ENCODE measurements around the gene CCDC57.

CCDC57 gene

GRCh38 chr17:82241926-82242697 is 29.5 kb upstream of the CCDC57 start:
- H3K36me3 Mint-ChIP-seq: peaks cover 46 to 60% of the 10 kb centered on the region in 2 donors
- ATAC-seq (replicated peaks): peak; percentile 2 to 23

DNA sequence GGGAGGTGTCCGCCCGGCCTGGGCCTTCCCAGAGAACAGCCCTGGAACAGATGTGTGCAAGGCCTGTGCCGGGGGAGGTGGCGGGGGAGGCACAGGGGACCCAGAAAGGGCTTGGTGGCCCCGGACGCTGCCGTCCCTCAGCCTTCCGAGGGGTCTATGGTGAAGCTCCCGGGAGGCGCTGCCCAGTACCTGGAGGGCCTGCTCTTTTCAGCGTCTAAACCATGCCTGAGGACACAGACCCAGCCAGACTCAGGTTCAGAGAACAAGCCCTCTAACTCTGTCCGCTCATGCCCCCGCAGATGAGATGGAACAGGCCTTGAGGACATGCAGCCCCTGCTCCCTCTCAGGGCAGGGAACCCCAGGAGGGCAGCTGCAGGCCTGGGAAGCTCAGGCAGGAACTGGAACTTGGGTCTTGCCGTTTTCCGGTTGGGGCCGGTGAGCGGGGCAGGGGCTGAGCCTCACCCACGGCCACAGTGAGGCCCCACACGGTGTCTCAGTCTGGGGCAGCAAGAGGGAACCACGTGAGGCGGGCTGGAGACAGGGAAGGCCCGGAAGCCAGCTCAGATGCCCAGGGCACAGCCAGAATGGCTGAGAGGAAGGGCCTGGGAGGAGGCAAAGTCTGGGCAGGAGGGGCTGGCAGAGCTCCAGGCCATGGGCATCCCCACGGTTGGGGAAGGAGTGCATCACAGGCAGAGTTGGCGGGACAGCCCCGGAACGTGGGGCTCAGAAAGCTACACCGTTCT is 28.7 kb upstream of the CCDC57 start:
- ATAC-seq (replicated peaks) (peak; percentile 58 to 67), DNase-seq (no peak)
- Mint-ChIP-seq H3K4me1 (peaks cover 52 to 66% of the 10 kb centered on the region in 2 donors), H3K36me3 (peaks cover 40 to 54% of the 10 kb centered on the region in 2 donors), H3K9me3 (no peaks in the 10 kb centered on the region), H3K27ac (peak overlapping the region; percentile 82), H3K4me3 (peak overlapping the region; percentile 46 to 49), H3K27me3 (no peaks in the 10 kb centered on the region)

More at GRCh38 chr17:82241926-82242697, 29.5 kb upstream of the CCDC57 start:
- no peaks in the 10 kb centered on the region for H3K27me3 Mint-ChIP-seq
- no peak for DNase-seq
- peaks cover 58 to 70% of the 10 kb centered on the region in 2 donors for H3K4me1 Mint-ChIP-seq
- H3K27ac Mint-ChIP-seq: peak overlapping the region; percentile 82
- peak overlapping the region; percentile 49 to 63 for H3K4me3 Mint-ChIP-seq
- H3K9me3 Mint-ChIP-seq: no peaks in the 10 kb centered on the region

GRCh38 chr17:82240506-82241182 is 28.0 kb upstream of the CCDC57 start:
- H3K9me3 Mint-ChIP-seq: no peaks in the 10 kb centered on the region
- H3K4me1 Mint-ChIP-seq: peaks cover 55 to 71% of the 10 kb centered on the region in 2 donors
- peaks cover 37 to 47% of the 10 kb centered on the region in 2 donors for H3K36me3 Mint-ChIP-seq
- peak overlapping the region; percentile 84 for H3K27ac Mint-ChIP-seq
- no peaks in the 10 kb centered on the region for H3K27me3 Mint-ChIP-seq
- no peak for ATAC-seq (replicated peaks)
- H3K4me3 Mint-ChIP-seq: no peak overlapping the region
- DNase-seq: no peak

DNA sequence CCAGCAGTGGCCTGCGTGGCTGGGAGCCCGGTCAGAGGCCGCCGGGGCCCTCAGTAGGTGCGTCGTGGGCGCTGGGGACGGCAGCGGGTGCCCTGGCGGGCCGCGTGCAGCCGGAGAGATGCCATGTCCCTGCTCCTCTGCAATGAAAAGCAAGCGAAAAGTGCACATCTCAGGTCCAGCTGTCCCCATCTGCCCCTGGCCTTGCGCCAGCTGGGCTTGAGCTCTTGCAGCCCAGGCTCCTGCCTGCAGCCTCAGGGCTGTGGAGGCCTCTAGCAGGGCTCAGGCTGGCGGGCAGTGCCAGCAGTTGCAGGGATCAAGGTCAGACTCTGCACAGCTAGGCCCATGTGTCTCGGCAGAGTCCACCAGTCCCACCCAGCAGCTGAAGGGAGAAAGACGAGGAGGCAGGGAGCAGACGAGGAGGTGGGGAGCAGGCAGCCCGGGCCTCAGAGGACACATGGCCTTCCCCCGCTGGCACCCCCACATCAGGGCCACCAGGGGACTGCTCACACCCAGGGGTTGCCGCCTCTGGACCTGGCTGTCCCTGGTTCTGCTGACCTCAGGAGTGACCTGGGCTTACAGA is 27.4 kb upstream of the CCDC57 start:
- Mint-ChIP-seq H3K27ac (peak overlapping the region; percentile 84), H3K4me1 (peaks cover 55 to 71% of the 10 kb centered on the region in 2 donors), H3K36me3 (peaks cover 35 to 41% of the 10 kb centered on the region in 2 donors), H3K27me3 (no peaks in the 10 kb centered on the region), H3K9me3 (no peaks in the 10 kb centered on the region), H3K4me3 (no peak overlapping the region)
- DNase-seq (no peak), ATAC-seq (replicated peaks) (no peak)

DNA sequence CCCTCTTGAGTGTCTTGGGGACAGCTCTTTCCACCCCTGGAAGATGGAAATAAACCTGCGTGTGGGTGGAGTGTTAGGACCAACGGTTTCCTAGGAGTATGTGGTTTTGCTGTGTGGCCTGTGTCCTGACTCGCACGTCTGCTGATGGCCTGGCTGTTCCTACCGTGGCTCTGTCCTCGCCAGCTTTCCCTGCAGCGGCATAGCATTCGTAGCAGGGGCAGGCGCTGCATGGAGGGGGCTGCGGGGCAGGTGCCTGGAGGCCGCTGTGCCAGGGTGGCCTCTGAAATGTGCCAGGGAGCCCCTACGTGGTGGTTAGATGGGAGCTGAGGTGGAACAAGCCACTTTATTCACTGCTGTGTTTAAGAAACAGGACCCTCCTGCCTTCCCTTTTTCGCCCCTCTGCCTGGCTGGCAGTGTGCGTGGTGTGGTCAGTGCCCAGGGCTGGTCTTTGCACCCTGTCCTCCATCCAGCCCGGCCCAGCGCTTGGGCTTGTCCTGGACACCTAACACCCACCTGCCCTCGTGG is 26.8 kb upstream of the CCDC57 start:
- Mint-ChIP-seq H3K4me1 (peaks cover 54 to 73% of the 10 kb centered on the region in 2 donors), H3K4me3 (no peak overlapping the region), H3K36me3 (peaks cover 29 to 36% of the 10 kb centered on the region in 2 donors), H3K27me3 (no peaks in the 10 kb centered on the region), H3K9me3 (no peaks in the 10 kb centered on the region), H3K27ac (peak overlapping the region; percentile 84)
- no peak for ATAC-seq (replicated peaks)
- no peak for DNase-seq

GRCh38 chr17:82238472-82239201 is 26.0 kb upstream of the CCDC57 start:
- DNase-seq (no peak), ATAC-seq (replicated peaks) (peak; percentile 51 to 57)
- Mint-ChIP-seq H3K4me1 (peaks cover 53 to 78% of the 10 kb centered on the region in 2 donors), H3K36me3 (peaks cover 22 to 28% of the 10 kb centered on the region in 2 donors), H3K27me3 (no peaks in the 10 kb centered on the region), H3K27ac (peak overlapping the region; percentile 93), H3K9me3 (no peaks in the 10 kb centered on the region), H3K4me3 (peak overlapping the region; percentile 71 to 82)

GRCh38 chr17:82237746-82238471 is 25.3 kb upstream of the CCDC57 start:
- DNase-seq: no peak
- peak in 1 of 2 donors; percentile 10 for ATAC-seq (replicated peaks)
- Mint-ChIP-seq H3K4me3 (peak overlapping the region; percentile 71 to 82), H3K36me3 (peaks cover 20 to 28% of the 10 kb centered on the region in 2 donors), H3K9me3 (no peaks in the 10 kb centered on the region), H3K27me3 (no peaks in the 10 kb centered on the region), H3K27ac (peak overlapping the region; percentile 93), H3K4me1 (peaks cover 56 to 79% of the 10 kb centered on the region in 2 donors)

DNA sequence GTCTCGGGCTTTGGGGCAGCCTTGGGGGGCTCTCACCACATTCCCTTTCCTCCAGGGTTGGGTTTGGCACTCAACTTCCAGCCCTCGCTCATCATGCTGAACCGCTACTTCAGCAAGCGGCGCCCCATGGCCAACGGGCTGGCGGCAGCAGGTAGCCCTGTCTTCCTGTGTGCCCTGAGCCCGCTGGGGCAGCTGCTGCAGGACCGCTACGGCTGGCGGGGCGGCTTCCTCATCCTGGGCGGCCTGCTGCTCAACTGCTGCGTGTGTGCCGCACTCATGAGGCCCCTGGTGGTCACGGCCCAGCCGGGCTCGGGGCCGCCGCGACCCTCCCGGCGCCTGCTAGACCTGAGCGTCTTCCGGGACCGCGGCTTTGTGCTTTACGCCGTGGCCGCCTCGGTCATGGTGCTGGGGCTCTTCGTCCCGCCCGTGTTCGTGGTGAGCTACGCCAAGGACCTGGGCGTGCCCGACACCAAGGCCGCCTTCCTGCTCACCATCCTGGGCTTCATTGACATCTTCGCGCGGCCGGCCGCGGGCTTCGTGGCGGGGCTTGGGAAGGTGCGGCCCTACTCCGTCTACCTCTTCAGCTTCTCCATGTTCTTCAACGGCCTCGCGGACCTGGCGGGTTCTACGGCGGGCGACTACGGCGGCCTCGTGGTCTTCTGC is 24.6 kb upstream of the CCDC57 start:
- H3K4me3 Mint-ChIP-seq: no peak overlapping the region
- no peaks in the 10 kb centered on the region for H3K9me3 Mint-ChIP-seq
- peaks cover 51 to 72% of the 10 kb centered on the region in 2 donors for H3K4me1 Mint-ChIP-seq
- H3K36me3 Mint-ChIP-seq: peaks cover 20 to 22% of the 10 kb centered on the region in 2 donors
- ATAC-seq (replicated peaks) (no peak), DNase-seq (no peak)
- no peak overlapping the region for H3K27ac Mint-ChIP-seq
- H3K27me3 Mint-ChIP-seq: no peaks in the 10 kb centered on the region

DNA sequence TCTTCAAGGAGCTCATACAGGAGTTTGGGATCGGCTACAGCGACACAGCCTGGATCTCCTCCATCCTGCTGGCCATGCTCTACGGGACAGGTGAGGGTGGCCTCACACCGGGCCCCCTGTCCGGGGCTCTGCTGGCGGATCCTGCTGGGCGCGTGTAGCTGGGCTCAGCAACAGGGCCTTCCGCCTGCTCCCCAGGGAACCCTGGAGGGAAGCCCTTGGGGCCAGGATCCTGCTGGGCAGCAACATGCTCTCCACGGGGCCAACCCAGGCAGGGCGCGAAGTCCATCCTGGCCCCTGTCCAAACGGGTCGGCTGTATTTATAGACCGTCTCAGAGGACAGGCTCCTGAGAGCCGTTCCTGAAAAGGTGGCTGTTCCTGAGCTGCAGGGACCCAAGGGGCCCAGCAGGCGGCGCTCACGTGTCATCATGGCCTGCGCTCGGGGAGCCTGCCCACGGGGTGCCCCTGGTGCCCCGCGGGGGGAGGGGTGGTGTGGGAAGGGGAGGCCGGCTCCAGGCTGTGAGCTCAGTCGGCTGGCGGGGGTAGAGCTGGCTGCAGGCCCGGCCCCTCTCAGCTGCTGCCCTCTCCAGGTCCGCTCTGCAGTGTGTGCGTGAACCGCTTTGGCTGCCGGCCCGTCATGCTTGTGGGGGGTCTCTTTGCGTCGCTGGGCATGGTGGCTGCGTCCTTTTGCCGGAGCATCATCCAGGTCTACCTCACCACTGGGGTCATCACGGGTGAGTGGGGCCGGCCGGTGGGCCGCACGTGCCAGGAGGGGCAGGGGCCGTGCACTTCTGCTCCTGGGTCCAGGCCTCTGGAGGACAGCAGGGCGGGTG is 23.7 kb upstream of the CCDC57 start:
- Mint-ChIP-seq H3K36me3 (peaks cover 17 to 19% of the 10 kb centered on the region in 2 donors), H3K27me3 (no peaks in the 10 kb centered on the region), H3K4me1 (peaks cover 45 to 63% of the 10 kb centered on the region in 2 donors), H3K9me3 (no peaks in the 10 kb centered on the region), H3K4me3 (no peak overlapping the region), H3K27ac (peak overlapping the region; percentile 51)
- ATAC-seq (replicated peaks) (peak; percentile 44 to 53), DNase-seq (peak; percentile 59)

GRCh38 chr17:82235775-82236141 is 23.1 kb upstream of the CCDC57 start:
- Mint-ChIP-seq H3K36me3 (peaks cover 15 to 16% of the 10 kb centered on the region in 2 donors), H3K9me3 (no peaks in the 10 kb centered on the region), H3K27ac (peak overlapping the region; percentile 51), H3K4me1 (peaks cover 41 to 57% of the 10 kb centered on the region in 2 donors), H3K4me3 (no peak overlapping the region), H3K27me3 (no peaks in the 10 kb centered on the region)
- DNase-seq (no peak), ATAC-seq (replicated peaks) (no peak)

GRCh38 chr17:82235056-82235774 is 22.6 kb upstream of the CCDC57 start:
- H3K4me1 Mint-ChIP-seq: peaks cover 36 to 56% of the 10 kb centered on the region in 2 donors

More at GRCh38 chr17:82235056-82235774, 22.6 kb upstream of the CCDC57 start:
- Mint-ChIP-seq H3K9me3 (no peaks in the 10 kb centered on the region), H3K4me3 (no peak overlapping the region), H3K36me3 (peaks cover 11 to 13% of the 10 kb centered on the region in 2 donors), H3K27ac (no peak overlapping the region), H3K27me3 (no peaks in the 10 kb centered on the region)
- ATAC-seq (replicated peaks) (no peak), DNase-seq (no peak)

Data from stimulated activated naive B cell treated with anti-CD40 and anti-IgM and Interleukin-4, amounts not matched to agents 10 μg/mL and 1 μg/mL and 100 μg/mL, for 72 hours (primary cell).